HG02759 (cell line): ENCODE measurements around the gene TRMT13.
"Not testable (repeated sequence)": the region's sequence is repeated elsewhere in the genome, so short reads cannot be mapped to it uniquely, and the experiment has no call there.

Experiments used
- ATAC-seq: cut with Tn5 transposase; IDR thresholded peaks from one replicate; pipeline ENCODE4 v1.9.1; 2021; ENCODE audit warnings: mild to moderate bottlenecking, moderate library complexity; ENCODE audit not compliant: unreplicated experiment

TRMT13 gene

DNA sequence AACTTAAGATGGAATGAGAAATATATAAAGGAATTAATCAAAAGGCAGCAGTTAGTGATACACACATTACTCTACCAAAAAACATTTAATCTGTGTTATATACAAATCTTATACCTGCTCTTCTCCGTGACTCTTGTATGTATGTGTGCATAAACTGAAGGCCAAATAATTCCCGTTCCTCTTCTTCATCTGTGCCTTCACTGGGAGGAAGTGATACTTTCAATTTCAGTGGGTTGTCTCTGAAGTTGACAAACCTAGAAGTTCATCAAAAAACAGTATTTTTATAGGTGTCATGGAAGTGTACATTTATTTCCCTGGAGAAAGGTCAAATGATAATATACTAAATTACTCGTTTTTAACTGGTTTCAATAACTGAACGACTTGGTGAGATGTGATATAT lies 19.3 kb downstream of the TRMT13 start:
- peak; percentile 87 for ATAC-seq

DNA sequence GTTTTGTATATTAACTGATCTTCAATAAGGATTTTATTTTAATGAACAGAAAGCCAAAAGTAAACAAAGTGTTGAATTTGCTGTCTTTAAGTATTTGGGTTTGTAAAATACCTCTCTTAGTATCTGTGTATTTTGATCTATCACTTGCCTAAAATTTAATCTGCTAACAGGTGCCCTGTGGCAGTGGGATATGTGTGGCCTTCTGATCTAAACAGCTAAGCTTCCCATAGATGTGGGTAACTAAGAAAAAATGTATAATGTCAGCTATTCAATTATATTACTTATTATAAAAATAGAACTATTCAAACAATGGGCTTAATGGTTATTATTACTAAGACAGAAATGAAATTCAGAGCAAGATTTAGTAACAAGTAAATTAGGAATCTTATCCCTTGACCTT lies 29.9 kb downstream of the TRMT13 start:
- no peak for ATAC-seq

DNA sequence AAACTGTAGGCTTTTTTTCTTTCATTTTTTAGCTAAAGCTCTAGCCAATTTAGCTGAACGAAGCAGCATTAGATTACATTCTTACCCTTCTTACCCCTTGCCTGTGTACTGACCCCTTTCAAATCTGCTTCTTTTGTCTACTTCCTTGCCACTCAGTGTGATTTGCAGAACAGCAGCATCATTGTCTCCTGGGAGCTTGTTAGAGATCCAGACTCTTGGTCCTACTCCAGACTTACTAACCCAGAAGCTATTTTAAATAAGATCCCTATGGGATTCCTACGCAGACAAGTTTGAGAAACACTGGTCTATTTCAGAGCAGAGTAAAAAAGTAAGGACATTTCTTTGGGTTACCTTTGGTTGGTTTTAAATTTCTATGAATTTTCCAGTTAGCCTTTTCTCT lies 31.3 kb downstream of the TRMT13 start:
- no peak for ATAC-seq

DNA sequence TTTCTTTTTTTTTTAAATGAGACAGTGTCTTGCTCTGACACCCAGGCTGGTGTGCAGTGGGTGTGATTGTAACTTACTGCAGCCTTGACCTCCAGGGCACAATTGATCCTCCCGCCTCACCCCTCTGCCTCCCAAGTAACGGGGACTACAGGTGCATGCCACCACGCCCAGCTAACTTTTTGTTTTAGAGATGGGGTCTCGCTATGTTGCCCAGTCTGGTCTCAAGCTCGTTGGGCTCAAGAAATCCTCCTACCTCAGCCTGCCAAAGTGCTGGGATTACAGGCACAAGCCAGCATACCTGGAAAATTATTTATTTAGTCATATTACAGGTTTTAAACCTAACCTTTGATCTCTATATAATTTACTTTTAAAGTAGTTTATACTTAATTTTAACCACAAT lies 31.7 kb downstream of the TRMT13 start:
- no peak for ATAC-seq

DNA sequence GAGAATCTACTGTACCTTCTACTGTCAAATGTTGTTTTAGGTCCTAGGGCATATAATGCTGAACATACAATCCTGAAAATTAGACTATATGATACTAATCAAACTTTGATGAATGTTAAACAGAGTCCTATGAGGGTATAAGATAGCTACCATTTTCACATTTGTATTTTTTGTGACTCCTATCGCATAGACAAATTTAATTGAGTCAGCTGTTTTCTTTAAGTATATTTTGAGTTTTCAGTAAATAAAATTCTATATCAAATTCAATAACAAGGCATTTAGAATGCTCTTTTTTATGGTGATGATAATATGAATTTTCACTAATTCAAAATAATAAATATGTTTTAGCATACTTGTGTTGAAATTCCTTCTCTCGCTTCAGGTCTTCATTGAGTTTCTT lies 35.1 kb downstream of the TRMT13 start:
- no peak for ATAC-seq

DNA sequence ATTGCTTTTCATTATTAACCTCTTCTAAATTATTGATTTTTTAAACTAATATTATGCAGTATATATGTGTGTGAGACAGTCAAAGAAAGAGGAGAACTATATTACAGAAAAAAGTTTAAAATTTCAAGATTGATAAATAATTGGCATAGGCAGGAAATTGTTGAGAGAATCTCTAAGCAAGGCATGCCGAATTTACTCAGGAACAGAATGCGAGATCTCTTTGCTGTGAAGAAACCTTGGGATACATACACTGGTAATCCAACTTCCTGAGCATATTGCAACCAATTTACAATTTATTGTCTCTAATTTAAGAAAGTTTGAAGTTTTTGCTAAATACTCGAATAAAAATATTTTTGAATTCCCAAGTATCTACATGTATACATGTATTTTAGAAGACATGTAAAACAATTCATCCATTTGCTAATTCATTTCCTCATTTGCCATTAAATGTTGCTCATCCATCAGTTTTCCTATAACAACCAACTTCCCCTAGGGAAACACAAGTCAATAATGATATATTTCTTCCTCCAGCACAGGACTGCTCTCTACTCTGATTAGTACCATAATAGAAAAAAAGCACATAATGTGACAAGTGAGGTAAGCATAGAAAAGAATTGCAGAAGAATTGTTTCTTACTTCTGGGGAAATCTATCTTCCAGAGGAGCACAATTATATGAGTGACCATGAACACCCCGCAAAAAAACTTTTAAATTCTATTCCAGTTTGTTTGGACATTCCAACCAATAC lies 44.5 kb downstream of the TRMT13 start:
- no peak for ATAC-seq

DNA sequence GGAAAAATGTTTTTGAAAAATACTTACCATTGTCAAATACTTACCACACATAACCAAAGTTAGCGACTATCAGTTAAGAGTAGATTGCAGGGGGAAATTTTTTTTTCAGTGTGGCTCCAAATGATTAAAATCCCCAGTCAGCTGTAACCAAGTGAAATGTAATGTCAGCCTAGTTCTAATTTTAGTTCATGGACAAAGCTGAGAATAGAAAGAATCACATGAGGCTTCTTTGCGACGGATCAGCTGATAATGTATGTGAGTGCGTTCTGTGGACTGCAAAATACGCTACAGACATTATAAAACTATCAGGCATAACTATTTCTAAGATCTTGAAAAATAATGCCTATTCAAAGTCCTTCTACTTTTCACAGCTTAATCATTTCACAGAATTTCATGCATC lies 45.1 kb downstream of the TRMT13 start, which contains the start of gene LRRC39:
Gene LRRC39, minus strand, starts transcription at position 166 of the 400 bp plus-strand sequence. CDS start 9,740 bp downstream, outside the sequence.
- no peak for ATAC-seq

DNA sequence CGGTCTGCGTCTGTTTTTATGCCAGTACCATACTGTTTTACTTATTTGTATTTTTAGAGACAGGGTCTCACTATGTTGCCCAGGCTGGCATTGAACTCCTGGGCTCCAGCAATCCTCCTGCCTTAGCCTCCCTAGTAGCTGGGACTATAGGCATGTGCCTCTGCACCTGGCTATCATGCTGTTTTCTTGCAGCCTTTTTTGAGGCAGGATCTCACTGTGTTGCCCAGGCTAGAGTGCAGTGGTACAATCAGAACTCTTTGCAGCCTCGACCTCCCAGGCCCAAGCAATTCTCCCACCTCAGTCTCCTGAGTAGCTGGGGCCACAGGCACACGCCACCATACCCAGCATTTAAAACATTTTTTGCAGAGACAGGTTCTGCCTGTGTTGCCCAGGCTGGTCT lies 50.4 kb downstream of the TRMT13 start:
- no peak for ATAC-seq

DNA sequence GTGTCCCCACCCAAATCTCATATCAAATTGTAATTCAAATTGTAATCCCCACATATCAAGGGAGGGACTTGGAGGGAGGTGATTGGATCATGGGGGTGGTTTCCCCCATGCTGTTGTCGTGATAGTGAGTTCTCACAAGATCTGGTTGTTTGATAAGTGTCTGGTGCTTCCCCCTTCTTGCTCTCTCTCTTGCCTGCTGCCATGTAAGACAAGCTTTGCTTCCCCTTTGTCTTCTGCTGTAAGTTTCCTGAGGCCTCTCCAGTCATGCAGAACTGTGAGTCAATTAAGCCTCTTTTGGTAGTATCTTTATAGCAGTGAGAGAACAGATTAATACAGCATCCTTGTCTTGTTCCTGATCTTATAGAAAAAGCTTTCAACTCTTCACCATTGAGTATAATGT lies 51.6 kb downstream of the TRMT13 start:
- ATAC-seq = peak; percentile 89

DNA sequence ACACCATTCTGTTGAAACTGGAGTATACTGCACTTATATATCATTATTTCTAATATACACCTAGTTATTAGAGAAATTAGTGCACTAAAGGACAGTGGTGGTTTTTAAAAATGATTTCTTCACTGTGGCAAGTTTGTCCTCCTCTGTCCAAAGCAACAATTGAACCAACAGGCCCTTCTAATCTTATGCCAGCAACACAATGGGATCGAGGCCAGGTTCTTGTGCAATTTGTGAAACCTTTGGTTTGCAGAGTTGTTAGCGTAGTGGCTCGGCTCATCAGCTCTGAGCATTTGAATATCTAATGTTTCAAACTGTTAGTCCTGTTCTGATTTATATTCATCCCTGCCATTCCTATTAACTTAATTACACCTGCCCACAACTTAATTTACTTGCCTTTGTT lies 54.9 kb downstream of the TRMT13 start:
- ATAC-seq = no peak

DNA sequence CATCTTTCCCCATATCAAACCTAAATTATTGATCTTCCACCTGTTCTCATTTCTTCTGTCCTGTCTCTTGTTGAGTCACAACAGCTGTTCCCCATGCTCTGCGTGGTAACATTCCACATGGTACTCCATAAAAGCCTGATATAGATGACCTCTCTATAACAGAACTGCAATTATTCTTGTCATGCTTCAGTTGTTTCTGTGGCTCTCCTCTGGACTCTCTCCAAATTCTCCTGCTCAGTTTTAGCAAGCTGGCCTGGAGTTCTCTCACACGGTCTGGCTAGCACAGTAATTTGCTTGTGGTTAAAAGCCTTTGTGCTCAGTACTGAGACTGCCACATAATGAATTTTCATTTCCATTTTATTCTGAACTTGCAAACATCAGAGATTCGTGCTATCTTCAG lies 55.7 kb downstream of the TRMT13 start:
- ATAC-seq = no peak

DNA sequence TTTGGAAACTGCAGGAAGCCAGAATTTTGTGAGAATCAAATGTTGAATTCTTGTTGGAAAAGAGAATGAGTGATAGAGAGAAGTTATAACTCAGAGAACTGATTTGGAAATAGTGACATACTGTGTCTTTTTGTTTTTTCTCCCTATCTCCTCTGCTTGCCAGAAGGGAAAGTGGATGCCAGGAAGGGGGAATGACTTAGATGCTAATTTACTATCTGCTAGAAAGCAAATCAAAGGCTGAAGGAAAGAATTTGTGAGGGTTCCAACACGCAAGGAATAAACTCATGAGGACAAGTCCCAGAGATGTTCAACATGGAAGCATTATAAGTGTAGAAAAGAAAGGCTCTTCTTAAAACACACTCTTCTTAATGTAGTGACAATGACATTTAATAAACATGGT lies 65.6 kb downstream of the TRMT13 start:
- no peak for ATAC-seq

DNA sequence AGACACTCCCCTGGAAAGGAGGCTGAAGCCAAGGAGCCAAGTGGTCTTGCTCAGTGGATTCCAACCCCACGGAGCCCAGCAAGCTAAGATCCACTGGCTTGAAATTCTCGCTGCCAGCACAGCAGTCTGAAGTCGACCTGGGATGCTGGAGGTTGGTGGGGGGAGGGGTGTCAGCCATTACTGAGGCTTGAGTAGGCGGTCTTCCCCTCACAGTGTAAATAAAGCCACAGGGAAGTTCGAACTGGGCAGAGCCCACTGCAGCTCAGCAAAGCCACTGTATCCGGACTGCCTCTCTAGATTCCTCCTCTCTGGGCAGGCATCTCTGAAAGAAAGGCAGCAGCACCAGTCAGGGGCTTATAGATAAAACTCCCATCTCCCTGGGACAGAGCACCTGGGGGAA lies 67.1 kb downstream of the TRMT13 start:
- ATAC-seq = not testable (repeated sequence)
